Ectodermal cell (in vitro differentiated cells): ENCODE results near the gene SAT2.

Experiments
- H3K27ac ChIP-seq: 2 replicates; pipeline ENCODE4 v1.7.0; 2013; ENCODE audit warnings: mild to moderate bottlenecking, low read depth, low read length; ENCODE audit not compliant: insufficient read depth, poor library complexity, severe bottlenecking
- H3K27me3 ChIP-seq: 2 replicates; pipeline ENCODE4 v1.7.0; 2013; ENCODE audit warnings: mild to moderate bottlenecking, low read length; ENCODE audit not compliant: insufficient read depth, control insufficient read depth, poor library complexity, severe bottlenecking
- H3K36me3 ChIP-seq: one replicate; pipeline ENCODE4 v1.7.0; 2013; ENCODE audit warnings: low read length; ENCODE audit not compliant: control insufficient read depth, insufficient read depth
- H3K4me1 ChIP-seq: one replicate; pipeline ENCODE4 v1.7.0; 2013; ENCODE audit warnings: low read length; ENCODE audit not compliant: control insufficient read depth, insufficient read depth
- H3K4me3 ChIP-seq: 2 replicates; pipeline ENCODE4 v1.7.0; 2013; ENCODE audit warnings: low read depth, low read length, control low read depth; ENCODE audit not compliant: insufficient read depth
- H3K9me3 ChIP-seq: 2 replicates; pipeline ENCODE4 v1.7.0; 2013; ENCODE audit warnings: mild to moderate bottlenecking, low read length, moderate library complexity; ENCODE audit not compliant: control insufficient read depth
- whole genome bisulfite sequencing, 2 experiments: methylation state at CpG; one replicate each; pipeline ENCODE4 v1.1.7; 2013; ENCODE audit warnings: missing lambda C conversion rate in 2 of 2; 5-methylcytosine and 5-hydroxymethylcytosine counted together

SAT2 gene

GRCh38 chr17:7593296-7593695 lies 34.3 kb downstream of the SAT2 start:
- no peaks in the 10 kb centered on the region for H3K27me3 ChIP-seq
- peaks cover 29% of the 10 kb centered on the region for H3K4me1 ChIP-seq
- no peaks in the 10 kb centered on the region for H3K9me3 ChIP-seq
- H3K27ac ChIP-seq: no peak overlapping the region
- 87 to 91% methylated on average over 12 of the region's 12 CpGs for WGBS, 2 experiments
- peaks cover 48% of the 10 kb centered on the region for H3K36me3 ChIP-seq
- no peak overlapping the region for H3K4me3 ChIP-seq

GRCh38 chr17:7592422-7593021 lies 35.1 kb downstream of the SAT2 start:
- Histone ChIP-seq H3K27ac (no peak overlapping the region), H3K4me1 (peaks cover 29% of the 10 kb centered on the region), H3K4me3 (no peak overlapping the region), H3K27me3 (no peaks in the 10 kb centered on the region), H3K36me3 (peaks cover 48% of the 10 kb centered on the region), H3K9me3 (no peaks in the 10 kb centered on the region)
- WGBS, 2 experiments: 94 to 96% methylated on average over 23 of the region's 23 CpGs

GRCh38 chr17:7591596-7591995 lies 36.0 kb downstream of the SAT2 start:
- Histone ChIP-seq H3K4me3 (no peak overlapping the region), H3K27ac (peak overlapping the region; percentile 84), H3K9me3 (no peaks in the 10 kb centered on the region), H3K4me1 (peaks cover 29% of the 10 kb centered on the region), H3K36me3 (peaks cover 53% of the 10 kb centered on the region), H3K27me3 (no peaks in the 10 kb centered on the region)
- 86 to 94% methylated on average over 3 to 5 of the region's 5 CpGs for WGBS, 2 experiments

- Histone ChIP-seq H3K27me3 (no peaks in the 10 kb centered on the region), H3K4me1 (peaks cover 29% of the 10 kb centered on the region), H3K9me3 (no peaks in the 10 kb centered on the region), H3K4me3 (no peak overlapping the region), H3K36me3 (peaks cover 54% of the 10 kb centered on the region), H3K27ac (peak overlapping the region; percentile 84)
- 61 to 62% methylated on average over 4 of the region's 4 CpGs for WGBS, 2 experiments
Measured at GRCh38 chr17:7590743-7591142, 36.9 kb downstream of the SAT2 start.

- Histone ChIP-seq H3K4me3 (peak within 1 kb of the TSS; percentile 38), H3K27ac (peak within 1 kb of the TSS; percentile 84), H3K27me3 (no peaks in the 10 kb centered on the region), H3K4me1 (peaks cover 29% of the 10 kb centered on the region), H3K9me3 (no peaks in the 10 kb centered on the region), H3K36me3 (peaks cover 48% of the 10 kb centered on the region)
- WGBS, 2 experiments: 58 to 68% methylated on average over 23 to 24 of the region's 24 CpGs
Measured at GRCh38 chr17:7589891-7590691, 37.5 kb downstream of the SAT2 start, which contains the start of gene SOX15. SOX15 (minus strand) TSS chr17:7590094; CDS start chr17:7589676, 418 bp downstream.

GRCh38 chr17:7589204-7589868 lies 38.3 kb downstream of the SAT2 start:
- H3K36me3 ChIP-seq: peaks cover 42% of the 10 kb centered on the region
- H3K4me3 ChIP-seq: peak overlapping the region; percentile 38
- H3K4me1 ChIP-seq: peaks cover 29% of the 10 kb centered on the region
- H3K27ac ChIP-seq: peak overlapping the region; percentile 70
- WGBS, 2 experiments: 49 to 53% methylated on average over 56 of the region's 56 CpGs
- no peaks in the 10 kb centered on the region for H3K9me3 ChIP-seq
- H3K27me3 ChIP-seq: no peaks in the 10 kb centered on the region

- Histone ChIP-seq H3K27ac (no peak overlapping the region), H3K9me3 (no peaks in the 10 kb centered on the region), H3K4me3 (peak overlapping the region; percentile 38), H3K36me3 (peaks cover 38% of the 10 kb centered on the region), H3K4me1 (peaks cover 29% of the 10 kb centered on the region), H3K27me3 (no peaks in the 10 kb centered on the region)
- 85 to 90% methylated on average over 30 of the region's 30 CpGs for WGBS, 2 experiments
Measured at GRCh38 chr17:7588553-7589203, 38.9 kb downstream of the SAT2 start.

- Histone ChIP-seq H3K27me3 (no peaks in the 10 kb centered on the region), H3K36me3 (peaks cover 27% of the 10 kb centered on the region), H3K27ac (no peak overlapping the region), H3K4me3 (no peak overlapping the region), H3K9me3 (no peaks in the 10 kb centered on the region), H3K4me1 (peaks cover 22% of the 10 kb centered on the region)
- WGBS, 2 experiments: 80 to 87% methylated on average over 12 of the region's 12 CpGs
Measured at GRCh38 chr17:7587420-7588151, 40.0 kb downstream of the SAT2 start.

GRCh38 chr17:7586673-7587419 lies 40.8 kb downstream of the SAT2 start:
- Histone ChIP-seq H3K4me3 (no peak overlapping the region), H3K36me3 (peaks cover 19% of the 10 kb centered on the region), H3K4me1 (peaks cover 20% of the 10 kb centered on the region), H3K9me3 (no peaks in the 10 kb centered on the region), H3K27ac (no peak overlapping the region), H3K27me3 (no peaks in the 10 kb centered on the region)
- WGBS, 2 experiments: 87% methylated on average over 9 of the region's 9 CpGs
